Subcutaneous adipose tissue (tissue), 4 donors: ENCODE results near the gene MCC. TPM values are rescaled to one million over a fixed set of nuclear protein-coding genes. Genes with fewer than 3 reads are reported as not detected.

Experiments used
- CTCF ChIP-seq: fragments of 450-650 bp; IDR thresholded peaks from one replicate; pipeline ENCODE4 v1.5.1; 2016; ENCODE audit warnings: low read depth, mild to moderate bottlenecking, control low read depth, antibody characterized with exemption, moderate library complexity
- total RNA-seq, 4 donors: library from RNA; depleted of rRNA; stranded (reverse); fragments of >200 nt; gene quantifications; one replicate each; pipeline ENCODE4 v1.1.0, GENCODE V29; 2016

MCC gene
- total RNA-seq, 4 donors from 2014 or later, result 15.0 to 57.3 (median 23.7) TPM

GRCh38 chr5:113053511-113053995 is 434.7 kb downstream of the MCC start:
- no peak for TF ChIP-seq CTCF

- no peak for TF ChIP-seq CTCF
Measured at GRCh38 chr5:113052041-113052795, 436.0 kb downstream of the MCC start.

- no peak for TF ChIP-seq CTCF
Measured at GRCh38 chr5:113050721-113051382, 437.4 kb downstream of the MCC start.

- no peak for TF ChIP-seq CTCF
Measured at GRCh38 chr5:113048931-113049330, 439.3 kb downstream of the MCC start.

- TF ChIP-seq CTCF, result no peak
Measured at GRCh38 chr5:113047733-113048652, 440.3 kb downstream of the MCC start.

- no peak for TF ChIP-seq CTCF
Measured at GRCh38 chr5:113047234-113047633, 441.0 kb downstream of the MCC start.
